Measurements from ENCODE around the gene PRDM16. TPM values are rescaled to one million over a fixed set of nuclear protein-coding genes. Genes with fewer than 3 reads are reported as not detected.

The PRDM16 gene
- total and polyA plus RNA-seq, 3 donors from 2014 or later, result 2.1 to 5.6 (median 4.7) TPM

- 82 to 88% methylated on average over 25 to 28 of the region's 28 CpGs for WGBS, 2 donors
- peaks cover 22% of the 10 kb centered on the region for H3K4me1 ChIP-seq
- no peak for DNase-seq
These were observed 396.3 kb downstream of the PRDM16 start for GRCh38 chr1:3465091-3465934.

GRCh38 chr1:3465935-3466321 is 396.9 kb downstream of the PRDM16 start:
- no peak overlapping the region for H3K27ac ChIP-seq
- H3K4me1 ChIP-seq, result peaks cover 16% of the 10 kb centered on the region
- intact Hi-C loops (cut with DNase I; ENCODE audit: low total_unique reads), result no loop called here

More at GRCh38 chr1:3465091-3465934, 396.3 kb downstream of the PRDM16 start:
- Histone ChIP-seq H3K36me3 (ENCODE audit: low read depth, missing control alignments) (no peaks in the 10 kb centered on the region), H3K9me3 (no peaks in the 10 kb centered on the region), H3K27ac (no peak overlapping the region), H3K27me3 (no peaks in the 10 kb centered on the region), H3K4me3 (no peak overlapping the region)
- TF ChIP-seq POLR2A (IDR thresholded peaks at IDR 0.05), result no peak
- no peak for TF ChIP-seq CTCF (IDR thresholded peaks at IDR 0.05)
- intact Hi-C loops (cut with DNase I; ENCODE audit: low total_unique reads), result no loop called here

GRCh38 chr1:3466366-3467075 is 397.5 kb downstream of the PRDM16 start:
- no peaks in the 10 kb centered on the region for H3K9me3 ChIP-seq
- peaks cover 14% of the 10 kb centered on the region for H3K4me1 ChIP-seq
- H3K27ac ChIP-seq, result no peak overlapping the region
- intact Hi-C loops (cut with DNase I; ENCODE audit: low total_unique reads), result no loop called here
- H3K27me3 ChIP-seq, result no peaks in the 10 kb centered on the region
- no peak overlapping the region for H3K4me3 ChIP-seq
- TF ChIP-seq POLR2A (IDR thresholded peaks at IDR 0.05) (no peak), CTCF (IDR thresholded peaks at IDR 0.05) (no peak)
- no peak for DNase-seq
- 91 to 92% methylated on average over 9 to 16 of the region's 16 CpGs for WGBS, 2 donors
- H3K36me3 ChIP-seq (ENCODE audit: low read depth, missing control alignments), result no peaks in the 10 kb centered on the region

More at GRCh38 chr1:3465935-3466321, 396.9 kb downstream of the PRDM16 start:
- no peaks in the 10 kb centered on the region for H3K36me3 ChIP-seq (ENCODE audit: low read depth, missing control alignments)
- DNase-seq, result peak; percentile 44
- TF ChIP-seq CTCF (IDR thresholded peaks at IDR 0.05) (no peak), POLR2A (IDR thresholded peaks at IDR 0.05) (no peak)
- no peak overlapping the region for H3K4me3 ChIP-seq
- WGBS, 2 donors, result 74 to 83% methylated on average over 5 to 17 of the region's 17 CpGs
- no peaks in the 10 kb centered on the region for H3K27me3 ChIP-seq
- no peaks in the 10 kb centered on the region for H3K9me3 ChIP-seq

GRCh38 chr1:3467096-3468036 is 398.4 kb downstream of the PRDM16 start:
- WGBS, 2 donors, result 77 to 81% methylated on average over 8 to 34 of the region's 35 CpGs
- no peak for DNase-seq
- H3K27me3 ChIP-seq, result no peaks in the 10 kb centered on the region
- H3K4me1 ChIP-seq, result peaks cover 17% of the 10 kb centered on the region
- TF ChIP-seq CTCF (IDR thresholded peaks at IDR 0.05) (no peak), POLR2A (IDR thresholded peaks at IDR 0.05) (no peak)
- H3K27ac ChIP-seq, result no peak overlapping the region
- no peaks in the 10 kb centered on the region for H3K9me3 ChIP-seq
- no peak overlapping the region for H3K4me3 ChIP-seq
- no peaks in the 10 kb centered on the region for H3K36me3 ChIP-seq (ENCODE audit: low read depth, missing control alignments)
- intact Hi-C loops (cut with DNase I; ENCODE audit: low total_unique reads), result no loop called here

Data from testis (tissue), 3 donors.